GM19455 (cell line): ENCODE measurements around the gene OLFML2A.

Experiments
- ATAC-seq: cut with Tn5 transposase; IDR thresholded peaks from one replicate; pipeline ENCODE4 v1.9.1; 2021; ENCODE audit not compliant: unreplicated experiment

The OLFML2A gene

DNA sequence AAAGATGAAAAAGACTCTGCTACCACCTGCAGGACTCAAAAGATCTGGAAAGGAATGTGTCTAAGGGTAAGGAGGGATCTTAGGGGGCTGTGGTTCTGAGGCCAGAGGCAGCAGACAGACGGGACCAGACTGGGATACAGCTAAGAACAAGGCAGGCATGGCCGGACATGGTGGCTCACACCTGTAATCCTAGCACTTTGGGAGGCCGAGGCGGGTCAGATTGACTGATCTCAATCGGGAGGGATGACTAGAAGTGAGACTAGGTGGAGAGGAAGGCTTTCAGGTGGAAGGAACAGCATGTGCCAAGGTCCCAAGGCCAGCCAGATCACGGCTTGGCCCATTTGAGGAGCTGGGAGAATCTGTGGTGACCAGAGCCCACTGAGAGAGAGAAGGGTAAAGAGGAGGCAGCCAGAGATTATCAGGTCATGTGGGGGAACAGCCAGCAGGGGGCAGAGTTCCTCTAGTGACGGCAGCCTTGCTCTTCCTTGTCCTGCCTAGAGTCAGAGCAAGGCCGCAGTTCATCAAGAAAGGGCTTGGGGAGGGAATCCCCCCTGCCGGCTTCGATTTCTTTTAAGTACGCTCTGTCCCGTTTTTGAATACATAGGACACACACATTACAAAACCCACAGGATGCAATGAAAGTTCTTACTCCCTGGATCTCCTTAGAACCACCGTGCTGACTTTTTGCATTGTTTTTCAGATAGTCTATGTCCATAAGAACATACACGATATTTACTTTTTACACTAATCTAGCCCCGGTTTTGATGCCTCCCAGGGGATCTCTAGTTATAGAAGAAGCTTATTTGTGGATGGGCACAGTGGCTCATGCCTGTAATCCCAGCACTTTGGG, 2.6 kb upstream of the OLFML2A start:
- no peak for ATAC-seq

DNA sequence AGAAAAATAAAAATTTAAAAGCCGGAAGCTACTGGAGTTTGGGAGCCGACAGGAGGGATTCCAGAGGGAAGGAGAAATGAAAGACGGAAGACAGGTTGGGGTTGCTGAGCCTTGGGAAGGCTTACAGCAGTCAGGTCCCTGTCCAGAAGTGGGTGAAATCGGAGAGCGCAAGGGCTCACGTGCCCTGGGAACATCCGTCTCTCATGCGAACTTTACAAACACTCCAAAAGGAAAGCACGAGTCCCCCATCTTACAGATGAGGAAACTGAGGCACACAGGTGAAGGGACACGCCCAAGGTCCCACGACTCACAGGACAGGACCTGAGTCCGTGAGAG, 347 bp upstream of the OLFML2A start:
- ATAC-seq = no peak

DNA sequence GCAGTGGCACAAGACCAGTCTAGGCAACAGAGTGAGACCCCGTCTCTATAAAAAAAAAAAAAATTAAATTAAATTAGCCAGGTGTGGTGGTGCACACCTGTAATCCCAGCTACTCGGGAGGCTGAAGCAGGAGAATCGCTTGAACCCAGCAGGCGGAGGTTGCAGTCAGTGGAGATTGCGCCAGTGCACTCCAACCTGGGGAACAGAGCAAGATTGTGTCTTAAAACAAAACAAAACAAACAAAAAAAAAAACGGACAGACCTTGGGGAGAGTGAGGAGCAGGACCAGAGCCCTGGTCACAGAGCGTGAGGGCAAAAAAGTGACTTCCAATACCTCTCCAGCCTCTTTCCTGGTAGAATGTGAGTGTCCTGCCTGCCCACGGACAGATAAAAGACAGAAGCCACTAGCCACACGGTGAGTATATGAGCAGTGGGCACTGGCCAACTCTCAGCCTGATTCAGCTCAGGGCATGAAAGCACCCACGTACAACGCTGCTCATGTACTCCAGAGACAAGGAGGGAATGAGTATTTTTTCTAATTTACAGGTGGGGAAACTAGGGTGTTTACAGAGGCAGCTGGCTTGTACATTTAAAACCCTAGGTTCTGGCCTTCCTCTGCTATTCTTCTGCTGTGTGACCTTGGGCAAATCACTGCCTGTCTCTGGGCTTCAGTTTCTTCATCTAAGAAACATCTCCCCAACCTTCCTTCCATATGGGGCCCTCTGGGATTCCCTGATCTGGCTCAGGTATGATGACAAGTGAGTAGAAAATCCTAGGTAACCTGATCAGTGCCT, 1.8 kb downstream of the OLFML2A start:
- no peak for ATAC-seq

DNA sequence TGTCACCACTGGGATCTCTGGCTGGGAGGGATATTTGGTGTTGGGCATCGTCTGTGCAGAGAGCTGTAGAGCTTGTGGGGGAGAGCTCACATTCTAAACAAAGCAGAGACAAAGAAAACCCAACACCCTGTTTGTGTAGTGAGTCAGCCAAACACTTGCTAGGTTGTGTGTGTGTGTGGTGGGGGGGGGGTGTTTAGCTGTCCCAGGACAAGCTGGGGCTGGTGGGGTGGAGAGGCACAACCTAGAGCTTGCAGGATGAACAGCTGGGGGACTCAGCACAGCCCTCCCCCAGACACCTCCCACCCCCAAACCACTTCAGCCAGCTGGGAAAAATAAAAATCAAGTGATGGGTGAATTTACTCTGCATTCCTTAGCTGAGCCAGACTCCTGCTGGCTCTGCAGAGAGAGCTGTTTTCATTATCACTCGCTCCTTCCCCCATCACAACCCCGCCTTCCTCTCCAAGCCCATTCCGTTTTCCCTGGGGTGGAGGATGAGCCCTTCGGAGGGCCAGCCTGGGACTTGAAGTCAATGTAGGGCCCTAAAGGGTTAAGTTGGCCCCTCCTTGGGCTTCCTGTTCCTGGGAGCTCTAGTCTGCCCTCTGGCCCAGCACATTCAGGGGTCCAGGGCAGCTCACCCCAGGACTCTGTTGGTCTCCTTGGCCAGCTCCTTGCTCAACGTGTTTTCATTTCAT, 2.6 kb downstream of the OLFML2A start:
- ATAC-seq = no peak

DNA sequence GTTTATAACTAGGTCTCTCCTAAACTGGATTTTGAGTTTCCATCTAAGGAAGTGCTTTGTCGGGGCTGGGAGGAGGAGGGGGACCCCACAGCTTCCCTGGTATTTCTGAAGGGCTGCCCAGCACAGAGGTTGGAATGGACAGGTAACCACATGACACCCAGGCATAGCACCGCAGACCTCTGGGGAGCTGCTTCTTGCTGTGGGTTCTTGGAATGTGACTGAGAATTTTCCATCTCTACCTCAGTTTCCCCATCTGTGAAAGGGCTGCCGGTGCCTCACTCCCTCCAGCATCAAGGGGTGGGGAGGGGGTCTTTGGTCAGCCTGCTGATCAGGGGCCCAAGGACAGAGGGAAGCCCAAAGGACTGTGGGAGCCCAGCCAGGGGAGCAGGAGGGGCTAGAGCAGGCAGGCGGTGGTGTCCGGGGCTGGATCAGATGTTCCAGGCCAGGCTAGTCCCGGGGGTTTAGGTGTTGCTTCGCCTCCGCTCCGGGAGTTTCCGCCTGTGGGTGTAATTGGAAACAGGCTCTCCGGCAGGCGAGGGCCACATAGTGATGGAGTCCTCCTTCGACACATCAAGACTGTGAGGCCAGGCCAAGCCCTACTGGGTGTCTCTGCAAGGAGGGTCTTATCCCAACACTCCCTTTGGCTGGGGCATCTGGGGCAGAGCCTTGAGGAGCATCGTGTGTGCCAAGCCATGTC, 3.3 kb downstream of the OLFML2A start:
- ATAC-seq = no peak

DNA sequence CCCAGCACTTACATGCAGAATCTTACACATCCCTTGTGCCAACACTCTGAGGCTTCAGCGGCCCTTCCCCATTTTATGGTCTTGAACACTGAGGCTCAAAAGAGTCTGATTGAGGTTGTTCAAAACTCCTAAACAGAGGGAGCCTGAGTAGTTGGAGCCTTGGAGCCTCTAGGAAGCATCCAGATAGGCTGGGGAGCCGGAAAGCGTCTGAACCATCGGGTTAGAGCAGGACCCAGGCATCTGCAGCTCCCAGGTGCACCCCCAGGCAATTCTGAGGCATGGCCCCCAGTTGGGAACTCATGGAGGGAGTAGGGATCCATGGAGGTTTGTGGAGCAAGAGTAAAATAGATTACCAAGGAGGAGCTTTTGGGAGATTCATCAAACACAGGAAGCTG, 3.8 kb downstream of the OLFML2A start:
- no peak for ATAC-seq

DNA sequence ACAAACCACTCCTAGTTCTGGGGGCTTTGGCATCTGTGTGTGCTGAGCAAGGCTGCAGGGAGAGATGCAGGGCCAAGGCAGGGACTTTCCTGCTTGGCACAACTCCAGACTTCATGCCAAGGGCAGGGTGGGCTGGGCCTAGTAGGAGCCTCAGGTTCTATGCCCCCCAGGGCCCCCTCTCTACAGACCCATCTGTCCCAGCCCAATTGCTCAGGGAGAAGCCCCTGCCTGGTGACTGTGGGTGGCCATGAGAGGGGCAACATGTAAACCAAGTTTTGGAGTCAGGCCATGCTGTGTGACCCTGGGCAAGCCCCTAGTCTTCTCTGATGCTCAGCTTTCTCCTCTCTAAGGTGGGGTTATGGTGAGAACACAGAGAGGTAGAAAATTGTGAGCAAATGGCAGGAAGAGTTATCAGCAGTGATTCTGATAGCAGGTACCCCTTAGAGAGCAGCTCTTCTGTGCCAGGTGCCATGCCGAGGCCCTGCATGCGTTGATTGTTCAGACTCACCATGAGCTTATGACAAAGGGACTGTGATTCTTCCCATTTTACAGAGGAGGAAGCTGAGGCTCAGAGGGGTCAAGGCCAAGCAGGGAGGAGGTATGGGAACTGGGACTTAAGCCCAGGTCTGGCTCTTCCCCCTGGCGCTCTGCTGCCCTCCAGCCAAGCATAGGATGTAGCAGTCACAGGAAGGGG, 5.2 kb downstream of the OLFML2A start:
- ATAC-seq = no peak

DNA sequence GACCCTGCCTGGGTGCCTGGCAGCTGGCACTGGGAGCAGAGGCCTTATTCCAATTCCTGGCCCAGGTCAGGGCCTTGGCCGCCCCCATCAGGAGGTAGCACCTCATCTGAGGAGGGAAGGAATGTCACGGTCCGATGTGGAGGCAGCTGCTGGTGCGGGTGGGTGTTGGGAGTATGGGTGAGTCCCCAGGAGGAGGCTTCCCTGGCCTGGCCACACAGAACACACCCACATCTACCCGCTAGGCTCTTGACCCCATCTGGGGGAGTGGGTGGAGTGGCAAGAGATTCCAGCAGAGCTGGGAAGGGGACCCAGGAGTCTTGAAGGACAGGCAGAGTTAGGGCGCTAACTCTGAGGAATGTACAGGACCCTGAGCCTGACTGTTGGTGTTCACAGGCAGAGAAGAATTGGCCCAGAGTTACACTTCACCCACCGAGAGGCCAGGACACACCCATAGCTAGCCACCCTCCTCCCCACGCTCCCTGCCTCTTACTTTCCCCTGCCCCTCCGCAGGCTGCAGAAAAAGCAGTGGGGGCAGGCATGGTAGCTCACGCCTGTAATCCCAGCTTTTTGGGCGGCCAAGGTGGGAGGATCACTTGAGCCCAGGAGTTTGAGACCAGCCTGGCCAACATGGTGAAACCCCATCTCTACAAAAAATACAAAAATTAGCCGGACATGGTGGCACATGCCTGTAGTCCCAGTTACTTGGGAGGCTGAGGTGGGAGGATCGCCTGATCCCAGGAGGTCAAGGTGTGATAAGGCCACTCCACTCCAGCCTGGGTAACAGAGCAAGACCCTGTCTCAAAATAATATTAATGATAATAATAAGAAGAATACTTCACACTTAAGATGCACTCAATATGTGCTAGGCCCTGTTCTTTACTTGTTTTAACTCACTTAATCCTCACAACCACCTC, 6.0 kb downstream of the OLFML2A start:
- ATAC-seq = no peak

DNA sequence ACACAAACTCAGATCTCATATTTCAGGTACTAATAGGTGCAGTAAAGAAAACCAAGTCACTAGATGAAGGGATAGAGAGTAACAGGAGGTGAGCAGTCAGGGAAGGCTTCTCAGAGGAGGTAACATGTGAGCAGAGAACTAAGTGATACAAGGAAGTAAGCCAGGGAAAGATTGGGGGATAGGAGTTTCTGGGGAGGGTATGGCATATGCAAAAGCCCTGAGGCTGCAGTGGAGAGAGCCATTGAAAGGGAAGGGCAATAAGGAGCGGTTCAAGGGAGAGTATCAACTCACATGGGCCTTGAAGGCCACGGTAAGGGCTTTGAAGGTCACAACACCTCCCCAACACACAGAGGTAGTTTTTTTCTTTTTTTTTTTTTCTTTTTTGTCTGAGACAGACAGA, 6.9 kb downstream of the OLFML2A start:
- ATAC-seq = no peak

DNA sequence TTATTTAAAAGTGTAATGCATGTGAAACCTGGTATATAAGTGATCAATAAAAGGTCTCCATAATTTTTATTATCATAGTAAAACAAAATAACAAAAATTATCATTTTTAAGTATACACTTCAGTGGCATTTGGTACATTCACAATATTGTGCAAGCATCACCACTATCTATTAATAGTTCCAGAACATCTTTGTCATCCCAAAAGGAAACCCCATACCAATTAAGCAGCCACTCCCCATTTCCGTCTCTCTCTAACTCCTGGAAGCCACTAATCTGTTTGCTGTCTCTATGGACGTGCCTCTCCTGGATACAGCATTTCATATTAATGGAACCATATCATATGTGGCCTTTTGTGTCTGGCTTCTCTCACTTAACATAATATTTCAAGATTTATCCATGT, 7.6 kb downstream of the OLFML2A start:
- no peak for ATAC-seq

DNA sequence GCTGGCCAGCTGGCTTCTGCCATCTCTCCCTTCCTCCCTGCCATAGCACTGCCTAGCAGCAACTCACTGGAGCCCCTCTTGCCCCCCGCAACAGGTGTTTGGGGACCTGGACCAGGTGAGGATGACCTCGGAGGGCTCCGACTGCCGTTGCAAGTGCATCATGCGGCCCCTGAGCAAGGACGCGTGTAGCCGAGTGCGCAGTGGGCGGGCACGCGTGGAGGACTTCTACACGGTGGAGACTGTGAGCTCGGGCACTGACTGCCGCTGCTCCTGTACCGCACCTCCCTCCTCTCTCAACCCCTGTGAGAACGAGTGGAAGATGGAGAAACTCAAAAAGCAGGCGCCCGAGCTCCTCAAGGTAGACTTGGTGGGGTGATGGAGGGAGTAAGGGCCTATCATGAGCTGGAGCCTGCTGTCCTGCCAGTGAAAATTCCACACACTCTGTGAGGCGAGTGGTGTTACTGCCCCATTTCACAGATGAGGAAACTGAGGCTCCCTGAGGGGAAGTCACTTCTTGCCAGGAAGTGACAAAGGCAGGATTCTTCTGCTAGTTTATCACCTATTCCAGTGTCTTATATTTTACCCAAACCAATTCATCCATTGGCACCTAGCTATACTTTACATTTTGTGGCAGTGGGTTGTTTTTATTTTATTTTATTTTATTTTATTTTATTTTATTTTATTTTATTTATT, 10.1 kb downstream of the OLFML2A start:
- ATAC-seq = no peak

DNA sequence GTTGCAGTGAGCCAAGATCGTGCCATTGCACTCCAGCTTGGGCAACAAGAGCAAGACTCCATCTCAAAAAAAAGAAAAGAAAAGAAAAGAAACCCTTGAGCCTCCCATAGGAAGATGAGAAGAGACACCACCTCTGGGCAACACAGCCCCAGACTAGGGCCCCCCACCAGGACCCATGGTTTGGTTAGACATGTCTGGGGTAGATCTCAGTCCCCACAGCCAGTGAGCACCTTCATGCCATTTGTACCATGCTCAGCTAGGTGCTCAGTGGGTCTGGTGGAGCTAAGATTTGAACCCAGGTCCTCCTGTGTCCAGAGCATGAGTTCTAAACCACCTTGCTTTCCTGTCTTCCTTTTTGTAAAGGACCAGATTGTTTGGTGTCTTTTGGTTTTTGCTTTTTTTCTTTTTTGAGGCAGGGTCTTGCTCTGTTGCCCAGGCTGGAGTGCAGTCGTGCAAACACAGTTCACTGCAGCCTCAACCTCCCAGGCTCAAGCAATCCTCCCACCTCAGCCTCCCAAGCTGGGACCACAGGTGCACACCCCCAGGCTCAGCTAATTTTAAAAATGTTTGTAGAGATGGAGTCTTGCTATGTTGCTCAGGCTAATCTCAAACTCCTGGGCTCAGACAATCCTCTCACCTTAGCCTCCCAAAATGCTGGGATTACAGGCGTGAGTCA, 11.7 kb downstream of the OLFML2A start:
- no peak for ATAC-seq

DNA sequence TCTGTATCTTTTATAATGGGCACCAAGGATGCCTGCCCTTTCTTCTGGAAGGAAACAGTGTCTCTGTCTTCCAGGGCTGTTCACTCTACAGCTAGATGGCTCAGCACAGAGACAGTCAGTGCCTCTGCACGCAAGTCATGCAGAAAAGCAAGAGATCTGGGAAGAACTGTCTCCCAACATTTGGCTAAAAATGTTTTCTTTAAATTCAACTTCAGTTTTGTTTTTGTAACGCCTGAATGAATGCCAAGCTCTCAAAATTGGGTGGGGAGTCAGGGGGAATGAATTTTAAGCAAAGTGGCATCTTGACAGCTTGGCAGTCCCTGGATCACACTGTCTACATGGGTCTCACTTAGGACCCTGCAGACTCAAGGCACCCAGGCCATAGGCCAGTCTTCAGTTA, 12.6 kb downstream of the OLFML2A start:
- ATAC-seq = no peak

DNA sequence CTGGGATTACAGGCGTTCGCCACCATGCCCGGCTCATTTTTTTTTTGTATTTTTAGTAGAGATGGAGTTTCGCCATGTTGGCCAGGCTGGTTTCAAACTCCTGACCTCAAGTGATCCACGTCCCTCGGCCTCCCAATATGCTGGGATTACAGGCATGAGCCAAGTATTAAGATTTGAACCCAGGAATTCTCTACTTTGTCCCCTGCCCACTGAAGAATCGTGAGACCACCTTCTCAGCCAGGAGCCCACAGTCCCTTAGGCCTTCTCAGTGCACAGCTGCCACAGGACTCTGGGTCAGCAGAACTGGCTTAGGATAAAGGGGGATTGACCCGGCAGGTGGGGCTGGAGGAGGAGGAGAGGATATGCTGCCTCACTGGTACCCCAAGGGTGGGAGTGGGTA, 13.4 kb downstream of the OLFML2A start:
- ATAC-seq = no peak

DNA sequence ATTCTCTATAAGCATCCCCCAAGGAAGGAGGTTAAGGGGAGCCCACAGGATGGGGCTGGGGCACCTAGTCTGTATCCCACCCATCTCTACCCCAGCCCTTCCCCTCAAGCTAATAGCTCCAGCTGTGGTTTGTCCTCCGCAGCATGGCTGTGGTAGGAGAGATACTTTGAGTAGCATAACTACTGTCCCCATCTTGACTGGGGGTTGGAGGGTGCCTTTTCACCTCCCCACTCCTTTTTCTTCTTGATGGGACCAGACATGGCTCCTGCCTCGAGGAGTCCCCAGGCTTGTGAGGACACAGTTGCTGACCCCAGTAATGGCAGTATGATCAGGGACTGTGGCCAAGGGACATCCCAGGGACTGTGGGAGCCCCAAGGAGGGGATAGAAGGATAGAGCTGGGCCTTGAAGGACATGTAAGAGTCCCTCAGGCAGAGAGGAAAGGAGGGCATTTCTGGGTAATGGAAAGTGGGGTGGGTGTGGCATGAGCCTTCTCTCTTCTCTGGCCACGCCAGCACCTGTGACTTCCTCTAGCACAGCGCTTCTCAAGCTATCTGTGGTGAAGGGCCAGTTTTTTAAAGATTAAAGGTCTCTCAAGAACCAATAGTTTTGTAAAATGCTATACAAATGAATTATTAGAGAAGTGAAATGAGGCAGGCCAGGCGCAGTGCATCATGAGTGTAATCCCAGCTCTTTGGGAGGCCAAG, 14.0 kb downstream of the OLFML2A start:
- no peak for ATAC-seq

DNA sequence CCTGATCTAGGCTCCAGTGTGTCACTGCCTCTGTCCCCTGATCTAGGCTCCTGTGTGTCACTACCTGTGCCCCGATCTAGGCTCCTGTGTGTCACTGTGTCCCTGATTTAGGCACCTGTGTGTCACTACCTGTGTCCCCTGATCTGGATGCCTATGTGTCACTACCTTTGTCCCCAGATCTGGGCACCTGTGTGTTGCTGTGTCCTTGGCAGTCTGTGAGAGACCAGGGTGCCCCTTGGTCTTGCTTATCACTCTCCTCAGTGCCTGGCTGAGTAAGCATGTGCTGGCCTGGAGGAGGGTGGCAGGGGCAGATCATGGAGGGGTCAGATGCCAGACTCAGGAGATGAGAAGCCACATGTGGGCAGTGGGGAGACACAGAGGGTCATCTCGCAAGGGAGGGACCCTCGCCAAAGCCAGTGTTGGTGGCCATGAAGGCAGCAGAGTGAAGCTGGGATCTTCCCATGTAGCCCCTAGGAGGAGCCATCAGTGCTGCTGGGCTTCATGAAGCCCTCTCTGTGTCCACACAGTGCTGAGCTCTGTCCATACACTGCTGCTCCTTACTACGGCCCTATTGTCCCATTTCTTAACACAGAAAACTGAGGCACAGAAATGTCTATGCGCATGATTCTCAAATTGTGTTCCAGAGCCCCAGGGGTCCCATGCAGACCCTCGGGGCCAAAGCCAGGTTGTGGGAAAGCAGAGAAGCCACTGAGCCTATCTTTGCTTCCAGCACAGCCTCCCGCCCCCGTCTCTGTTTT, 15.5 kb downstream of the OLFML2A start:
- ATAC-seq = no peak

DNA sequence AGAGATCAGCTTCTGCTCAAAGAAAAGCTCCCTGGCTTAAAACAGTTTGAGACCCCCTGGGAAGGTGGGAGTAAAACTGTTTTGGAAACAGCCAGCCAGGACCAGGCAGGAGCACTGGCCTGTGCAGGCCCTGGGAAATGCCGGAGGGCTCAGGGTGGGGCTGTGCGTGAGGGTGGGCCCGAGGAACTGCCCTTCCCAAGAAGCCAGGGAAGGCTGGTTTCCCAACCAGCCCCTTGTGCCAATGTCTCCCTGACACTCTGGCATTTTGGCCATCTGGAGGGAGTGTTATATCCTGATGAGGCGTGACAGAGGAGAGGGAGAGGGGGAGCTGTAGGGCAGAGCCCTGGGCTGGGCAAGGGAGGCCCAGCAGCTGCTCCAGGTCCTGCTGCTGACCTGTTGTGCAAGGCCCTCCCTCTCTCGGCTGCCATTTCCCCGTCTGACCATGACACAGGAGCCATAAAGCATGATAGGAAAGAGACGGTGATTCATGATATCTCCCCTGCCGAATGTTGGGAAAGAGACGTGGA, 16.1 kb downstream of the OLFML2A start:
- no peak for ATAC-seq
